ENCODE results near the gene PDS5B.
"Not testable (repeated sequence)": the region's sequence is repeated elsewhere in the genome, so short reads cannot be mapped to it uniquely, and the experiment has no call there.

Gene PDS5B

DNA sequence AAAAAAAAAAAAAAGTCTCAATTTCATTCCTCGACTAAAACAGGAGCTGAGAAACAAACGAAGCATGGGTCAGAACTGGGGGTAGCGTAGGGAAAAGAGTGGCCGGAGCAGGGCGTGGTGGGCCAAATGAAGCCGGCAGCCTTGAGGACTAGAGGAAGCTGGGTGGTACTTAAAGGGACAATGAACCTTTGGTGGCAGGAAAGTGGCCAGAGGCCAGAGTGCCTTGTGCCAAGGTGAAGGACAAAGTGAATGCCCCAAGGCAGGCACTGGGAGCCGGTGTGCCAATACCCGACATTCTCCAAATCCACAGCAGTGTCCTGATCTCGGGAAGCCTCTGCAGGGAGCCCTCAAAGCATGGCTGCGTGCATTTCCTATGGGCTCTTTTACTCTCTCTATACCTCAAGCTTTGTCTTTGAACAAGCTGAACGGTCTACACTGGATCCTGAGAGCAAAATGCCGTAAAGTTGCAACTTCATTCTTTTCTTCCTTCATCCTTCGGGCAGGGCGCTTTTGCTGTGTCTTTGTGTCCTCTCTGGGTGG, 235.0 kb downstream of the PDS5B start:
- no peak for DNase-seq

DNA sequence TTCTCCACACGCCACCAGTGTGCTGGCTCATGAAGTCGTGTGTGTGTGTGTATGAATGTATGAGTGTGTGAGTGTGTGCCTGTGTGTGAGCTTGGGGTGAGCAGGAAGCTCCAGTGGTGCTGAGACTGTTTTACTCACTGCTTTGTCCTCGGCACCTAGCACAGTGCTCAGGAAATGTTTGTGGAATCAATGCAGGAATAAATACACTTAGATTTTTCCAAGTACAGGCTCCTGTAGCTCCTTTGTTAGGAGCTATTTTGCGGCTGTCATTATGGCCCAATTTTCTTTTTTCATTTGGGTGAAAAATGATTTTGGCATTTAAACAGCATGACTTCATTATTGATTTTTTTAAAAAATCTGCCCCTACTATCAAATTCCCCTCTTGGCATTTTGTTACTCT, 236.5 kb downstream of the PDS5B start:
- no peak for DNase-seq

DNA sequence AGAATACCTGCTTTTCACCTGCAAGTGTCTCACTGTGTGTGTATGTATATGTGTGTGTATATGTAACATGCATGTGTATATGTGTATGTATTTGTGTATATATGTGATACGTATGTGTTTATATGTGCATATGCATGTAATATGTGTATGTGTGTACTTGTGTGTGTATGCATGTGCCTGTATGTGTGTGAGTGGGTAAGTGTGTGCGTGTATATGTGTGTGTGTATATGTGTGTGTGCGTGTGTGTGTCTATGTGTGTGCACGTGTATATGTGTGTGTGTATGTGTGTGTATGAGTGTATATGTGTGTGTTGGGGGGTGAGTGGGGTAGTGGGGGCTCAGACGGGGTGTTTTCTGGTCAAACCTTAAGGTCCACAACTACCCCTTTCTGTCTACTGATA, 237.3 kb downstream of the PDS5B start:
- no peak for DNase-seq

DNA sequence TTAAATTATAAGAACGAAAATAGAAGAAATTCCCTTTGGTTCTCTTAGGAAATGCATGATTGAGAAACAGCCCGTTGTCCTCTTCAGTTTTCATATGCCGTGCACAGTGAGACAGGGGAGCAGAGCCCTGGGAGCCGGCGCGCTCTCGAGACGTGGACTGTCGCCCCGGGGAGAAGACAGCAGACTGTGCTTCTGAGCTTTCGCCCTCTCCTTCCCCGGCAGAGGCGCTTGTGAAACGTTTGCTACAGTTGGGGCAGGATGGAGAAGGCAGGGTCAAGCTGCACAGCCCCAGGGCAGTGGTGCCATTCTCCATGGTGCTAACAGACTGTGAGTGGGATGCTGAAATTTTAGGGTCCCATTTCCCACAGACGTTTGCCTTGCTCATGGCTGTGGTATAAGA, 237.8 kb downstream of the PDS5B start:
- no peak for DNase-seq

DNA sequence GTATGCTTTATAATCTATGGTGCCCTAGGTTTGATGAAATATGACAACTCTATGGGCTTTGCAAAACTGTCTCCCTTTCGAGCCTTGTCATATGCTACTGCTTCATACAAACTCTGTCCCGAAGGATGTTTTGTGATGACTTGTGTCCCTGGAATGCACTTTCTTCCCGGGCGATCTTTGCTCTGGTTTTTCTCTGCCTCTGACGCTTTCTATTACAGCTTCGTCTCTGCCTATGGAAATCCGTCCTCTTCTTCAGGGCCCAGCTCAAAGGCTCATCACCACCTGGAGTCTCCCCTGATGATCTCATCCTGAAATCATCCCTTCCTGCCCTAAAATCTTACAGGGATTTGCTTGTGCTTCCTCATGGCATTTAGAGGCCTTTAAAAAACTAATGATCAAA, 238.4 kb downstream of the PDS5B start:
- no peak for DNase-seq

DNA sequence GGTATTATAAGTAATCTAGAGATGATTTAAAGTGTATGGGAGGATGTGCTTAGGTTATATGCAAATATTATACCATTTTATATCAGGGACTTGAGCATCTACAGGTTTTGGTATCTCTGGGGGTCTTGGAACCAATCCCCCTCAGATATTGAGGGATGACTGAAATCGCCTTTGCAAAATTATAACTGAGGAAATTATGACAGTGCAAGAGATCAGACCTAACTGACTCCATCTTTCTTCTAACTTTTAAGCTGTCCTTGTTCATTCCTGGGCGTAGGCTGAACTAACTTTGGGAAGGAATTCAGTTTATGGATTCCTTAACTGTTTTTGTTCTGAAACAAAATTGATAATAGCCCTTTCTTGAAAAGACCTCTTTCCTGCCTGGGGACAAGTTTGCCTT, 239.2 kb downstream of the PDS5B start:
- DNase-seq: no peak

DNA sequence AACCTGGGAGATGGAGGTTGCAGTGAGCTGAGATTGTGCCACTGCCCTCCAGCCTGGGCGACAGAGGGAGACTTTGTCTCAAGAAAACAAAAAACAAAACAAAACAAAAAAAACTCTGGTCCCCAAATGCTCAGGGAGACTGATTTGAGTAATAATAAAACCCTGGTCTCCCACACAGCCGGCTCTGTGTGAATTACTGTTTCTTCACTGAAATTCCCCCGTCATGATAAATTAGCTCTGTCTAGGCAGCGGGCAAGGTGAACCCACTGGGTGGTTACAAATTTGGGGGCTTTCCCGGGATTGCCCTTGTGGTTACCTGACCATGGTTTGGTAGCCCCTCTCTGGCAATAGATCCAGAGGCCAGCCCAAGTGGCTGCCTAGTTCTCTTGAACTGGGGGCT, 240.1 kb downstream of the PDS5B start:
- DNase-seq: not testable (repeated sequence)

All from Kasumi-1 (cell line).